Hepatocyte (in vitro differentiated cells): Measurements from ENCODE around the gene OSBPL6. TPM values are rescaled to one million over a fixed set of nuclear protein-coding genes. Genes with fewer than 3 reads are reported as not detected.

Source experiments
- DNase-seq: peaks from one replicate; pipeline ENCODE4 v3.0.0-alpha.2; 2016; ENCODE audit warnings: low spot score
- H2AFZ ChIP-seq: fragments of 200-600 bp; sonication (generic); 2 replicates; pipeline ENCODE4 v1.6.0; 2016; ENCODE audit warnings: antibody characterized with exemption, mild to moderate bottlenecking
- H3K27ac ChIP-seq: fragments of 200-600 bp; sonication (generic); 2 replicates; pipeline ENCODE4 v1.5.1; 2016; ENCODE audit warnings: mild to moderate bottlenecking
- H3K27me3 ChIP-seq: fragments of 200-600 bp; sonication (generic); 2 replicates; pipeline ENCODE4 v1.6.1; 2016
- H3K36me3 ChIP-seq: fragments of 200-600 bp; sonication (generic); replicated peaks from 2 replicates; pipeline ENCODE4 v1.5.1; 2016; ENCODE audit warnings: low read depth; ENCODE audit not compliant: insufficient read depth
- H3K4me1 ChIP-seq: fragments of 200-600 bp; sonication (generic); 2 replicates; pipeline ENCODE4 v1.5.1; 2016; ENCODE audit warnings: mild to moderate bottlenecking, moderate library complexity; ENCODE audit not compliant: insufficient read depth
- H3K4me2 ChIP-seq: fragments of 200-600 bp; sonication (generic); 2 replicates; pipeline ENCODE4 v1.6.0; 2016
- H3K4me3 ChIP-seq: fragments of 200-600 bp; sonication (generic); 2 replicates; pipeline ENCODE4 v1.5.1; 2016; ENCODE audit warnings: mild to moderate bottlenecking
- H3K79me2 ChIP-seq: fragments of 200-600 bp; sonication (generic); 2 replicates; pipeline ENCODE4 v1.6.0; 2017; ENCODE audit warnings: mild to moderate bottlenecking
- H3K9me2 ChIP-seq: fragments of 200-600 bp; sonication (generic); replicated peaks from 2 replicates; pipeline ENCODE4 v1.6.0; 2017; ENCODE audit warnings: mild to moderate bottlenecking; ENCODE audit not compliant: insufficient read depth
- H3K9me3 ChIP-seq: fragments of 200-600 bp; sonication (generic); 2 replicates; pipeline ENCODE4 v1.5.1; 2016; ENCODE audit warnings: low read depth, mild to moderate bottlenecking
- H4K20me1 ChIP-seq: fragments of 200-600 bp; sonication (generic); 2 replicates; pipeline ENCODE4 v1.6.0; 2016; ENCODE audit warnings: mild to moderate bottlenecking; ENCODE audit not compliant: insufficient read depth, poor library complexity, severe bottlenecking
- CTCF ChIP-seq: fragments of 200-600 bp; sonication (generic); IDR thresholded peaks from 2 replicates; pipeline ENCODE4 v1.5.1; 2016; ENCODE audit warnings: antibody characterized with exemption, mild to moderate bottlenecking; ENCODE audit not compliant: poor library complexity
- EZH2 ChIP-seq: fragments of 200-600 bp; sonication (generic); IDR thresholded peaks from 2 replicates; pipeline ENCODE4 v1.6.1; 2016; ENCODE audit warnings: antibody characterized with exemption, mild to moderate bottlenecking, borderline replicate concordance
- EZH2phosphoT487 ChIP-seq: fragments of 200-600 bp; sonication (generic); IDR thresholded peaks from one replicate; pipeline ENCODE4 v1.6.1; 2018; ENCODE audit warnings: antibody characterized with exemption, mild to moderate bottlenecking, low read depth, moderate library complexity; ENCODE audit not compliant: unreplicated experiment, severe bottlenecking
- WGBS: methylation state at CpG from one replicate; pipeline ENCODE4 v1.1.6; 2016; ENCODE audit warnings: low lambda C conversion rate; ENCODE audit errors: missing lambda C conversion rate; 5-methylcytosine and 5-hydroxymethylcytosine counted together
- polyA plus RNA-seq: library from polyadenylated mRNA; unstranded; fragments of >200 nt; fragmentation: Nextera tagmentation; extraction: Ambion mirVana; gene quantifications from 2 replicates; pipeline ENCODE4 v1.2.1, GENCODE V29; 2016
- total RNA-seq: library from RNA; depleted of rRNA; stranded (reverse); fragments of >200 nt; gene quantifications from 2 replicates; pipeline ENCODE4 v1.2.3, GENCODE V29; 2014

OSBPL6 gene
- total and polyA plus RNA-seq, 2 experiments from 2014 or later, result 2.5 to 3.0 TPM

GRCh38 chr2:178257127-178257526, 62.8 kb downstream of the OSBPL6 start:
- WGBS, result 87% methylated on average over 2 of the region's 2 CpGs
- H4K20me1 ChIP-seq, result no peaks in the 10 kb centered on the region
- TF ChIP-seq EZH2, result no peak
- TF ChIP-seq CTCF, result no peak
- TF ChIP-seq EZH2phosphoT487, result no peak
- no peak overlapping the region for H3K4me2 ChIP-seq
- H3K9me2 ChIP-seq, result no peaks in the 10 kb centered on the region
- no peak overlapping the region for H2AFZ ChIP-seq
- no peaks in the 10 kb centered on the region for H3K79me2 ChIP-seq
- H3K36me3 ChIP-seq, result no peaks in the 10 kb centered on the region
- H3K4me3 ChIP-seq, result no peak overlapping the region
- H3K9me3 ChIP-seq, result no peaks in the 10 kb centered on the region
- H3K27ac ChIP-seq, result no peak overlapping the region
- H3K4me1 ChIP-seq, result no peaks in the 10 kb centered on the region
- no peaks in the 10 kb centered on the region for H3K27me3 ChIP-seq
- DNase-seq, result no peak

DNA sequence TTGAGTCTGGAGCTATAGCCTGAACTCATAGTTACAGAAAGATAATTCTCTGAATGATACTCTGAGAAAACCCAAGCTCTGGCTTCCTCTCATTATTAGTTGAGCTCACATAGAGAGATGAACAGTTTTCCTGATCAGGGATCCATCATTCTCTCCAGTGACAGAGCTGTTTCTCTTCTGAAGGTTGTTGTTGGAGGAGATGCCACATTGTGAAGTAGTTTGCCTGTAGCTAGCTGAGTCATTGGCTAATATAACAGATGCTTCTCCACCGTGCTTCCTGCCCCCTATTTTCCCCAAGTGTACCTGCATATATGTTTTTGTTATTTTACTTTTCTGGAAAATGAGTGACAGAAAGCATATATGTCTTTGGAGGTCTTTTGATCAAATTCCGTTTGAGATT, 64.6 kb downstream of the OSBPL6 start:
- no peak for TF ChIP-seq CTCF
- TF ChIP-seq EZH2phosphoT487, result no peak
- TF ChIP-seq EZH2, result no peak
- Histone ChIP-seq H3K4me1 (no peaks in the 10 kb centered on the region), H3K9me3 (no peaks in the 10 kb centered on the region), H3K4me3 (no peak overlapping the region), H3K36me3 (no peaks in the 10 kb centered on the region), H3K9me2 (no peaks in the 10 kb centered on the region), H3K79me2 (no peaks in the 10 kb centered on the region), H3K27ac (no peak overlapping the region), H2AFZ (no peak overlapping the region), H3K4me2 (no peak overlapping the region), H4K20me1 (no peaks in the 10 kb centered on the region), H3K27me3 (no peaks in the 10 kb centered on the region)
- no peak for DNase-seq
- WGBS, result 54% methylated on average over 2 of the region's 2 CpGs

DNA sequence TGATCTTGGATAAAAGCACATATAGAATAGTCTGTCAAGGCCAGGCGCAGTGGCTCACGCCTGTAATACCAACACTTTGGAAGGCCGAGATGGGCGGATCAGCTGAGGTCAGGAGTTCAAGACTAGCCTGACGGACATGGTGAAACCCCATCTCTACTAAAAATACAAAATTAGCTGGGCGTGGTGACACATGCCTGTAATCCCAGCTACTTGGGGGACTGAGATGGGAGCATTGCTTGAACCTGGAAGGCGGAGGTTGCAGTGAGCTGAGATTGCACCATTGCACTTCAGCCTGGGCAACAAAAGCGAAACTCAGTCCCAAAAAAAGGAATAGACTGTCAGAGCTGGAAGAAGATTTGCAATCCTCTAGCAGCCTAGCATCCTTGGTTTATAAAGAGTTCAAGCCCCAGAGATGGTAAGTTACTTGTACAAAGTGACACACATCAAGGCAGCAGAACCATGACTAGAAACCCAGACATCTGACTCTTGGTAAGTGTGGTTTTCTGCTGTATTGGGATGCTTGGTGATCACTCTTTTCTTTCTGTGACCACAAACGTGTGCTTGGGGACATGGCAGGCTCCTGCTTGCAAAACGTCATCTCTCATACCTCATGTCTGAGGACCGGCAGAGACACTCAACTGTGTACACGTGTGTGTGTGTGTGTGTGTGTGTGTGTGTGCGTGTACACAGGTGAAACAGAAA, 69.0 kb downstream of the OSBPL6 start:
- Histone ChIP-seq H3K4me2 (no peak overlapping the region), H3K4me1 (no peaks in the 10 kb centered on the region), H2AFZ (no peak overlapping the region), H3K9me2 (no peaks in the 10 kb centered on the region), H3K79me2 (no peaks in the 10 kb centered on the region), H3K4me3 (no peak overlapping the region), H3K9me3 (no peaks in the 10 kb centered on the region), H3K27me3 (no peaks in the 10 kb centered on the region), H3K36me3 (no peaks in the 10 kb centered on the region), H3K27ac (no peak overlapping the region), H4K20me1 (no peaks in the 10 kb centered on the region)
- WGBS, result 86% methylated on average over 13 of the region's 13 CpGs
- TF ChIP-seq EZH2phosphoT487 (no peak), CTCF (no peak), EZH2 (no peak)
- DNase-seq, result no peak
